ENCODE results near the gene CTNS.

Gene CTNS

GRCh38 chr17:3659541-3660111 is 23.1 kb downstream of the CTNS start:
- DNase-seq, result no peak

GRCh38 chr17:3660311-3660891 is 23.8 kb downstream of the CTNS start:
- no peak for DNase-seq

GRCh38 chr17:3663102-3664011 is 26.8 kb downstream of the CTNS start:
- DNase-seq, result no peak

GRCh38 chr17:3665834-3666233 is 29.3 kb downstream of the CTNS start:
- no peak for DNase-seq

GRCh38 chr17:3666516-3666915 is 30.0 kb downstream of the CTNS start:
- DNase-seq, result no peak

GRCh38 chr17:3667366-3668278 is 31.1 kb downstream of the CTNS start:
- DNase-seq, result peak; percentile 75

- DNase-seq, result peak; percentile 100
Measured at GRCh38 chr17:3668279-3669084, 31.9 kb downstream of the CTNS start, which contains the start of the genes EMC6 and TAX1BP3. Gene EMC6 (plus strand): TSS chr17:3668812. CDS start chr17:3669147, 335 bp downstream. Gene TAX1BP3 (minus strand): TSS chr17:3668578. CDS start chr17:3668526, 52 bp downstream.

- no peak for DNase-seq
Measured at GRCh38 chr17:3669085-3669347, 32.5 kb downstream of the CTNS start.

- peak; percentile 38 for DNase-seq
Measured at GRCh38 chr17:3669548-3669947, 33.0 kb downstream of the CTNS start.

- DNase-seq, result no peak
Measured at GRCh38 chr17:3672571-3672970, 36.0 kb downstream of the CTNS start.

- DNase-seq, result no peak
Measured at GRCh38 chr17:3675886-3676285, 39.3 kb downstream of the CTNS start.

- peak; percentile 52 for DNase-seq
Measured at GRCh38 chr17:3678095-3678820, 41.7 kb downstream of the CTNS start.

- DNase-seq, result no peak
Measured at GRCh38 chr17:3678821-3679530, 42.4 kb downstream of the CTNS start.

- DNase-seq, result peak; percentile 39
Measured at GRCh38 chr17:3679531-3680126, 43.1 kb downstream of the CTNS start.

GRCh38 chr17:3681057-3681456 is 44.5 kb downstream of the CTNS start:
- DNase-seq, result no peak

- no peak for DNase-seq
Measured at GRCh38 chr17:3681565-3681964, 45.0 kb downstream of the CTNS start.

GRCh38 chr17:3682033-3682432 is 45.5 kb downstream of the CTNS start:
- DNase-seq, result no peak

- peak; percentile 76 for DNase-seq
Measured at GRCh38 chr17:3683054-3683511, 46.5 kb downstream of the CTNS start.

- DNase-seq, result peak; percentile 52
Measured at GRCh38 chr17:3685174-3685573, 48.6 kb downstream of the CTNS start.

- DNase-seq, result no peak
Measured at GRCh38 chr17:3688027-3688553, 51.5 kb downstream of the CTNS start.

All from NCI-H82 (cell line).